HG02870 (cell line): ENCODE measurements around the gene SPI1.
A peak's percentile ranks its signal among the peaks of the same experiment; 100 is the strongest.
"Not testable (repeated sequence)": the region's sequence is repeated elsewhere in the genome, so short reads cannot be mapped to it uniquely, and the experiment has no call there.

Experiments used
- ATAC-seq: cut with Tn5 transposase; IDR thresholded peaks from one replicate; pipeline ENCODE4 v1.9.1; 2021; ENCODE audit warnings: mild to moderate bottlenecking, moderate library complexity; ENCODE audit not compliant: unreplicated experiment

The SPI1 gene

GRCh38 chr11:47328449-47329390, 49.6 kb downstream of the SPI1 start:
- peak; percentile 49 for ATAC-seq

- ATAC-seq, result no peak
Measured at GRCh38 chr11:47327949-47328348, 50.4 kb downstream of the SPI1 start.

GRCh38 chr11:47327025-47327424, 51.3 kb downstream of the SPI1 start:
- ATAC-seq, result no peak

DNA sequence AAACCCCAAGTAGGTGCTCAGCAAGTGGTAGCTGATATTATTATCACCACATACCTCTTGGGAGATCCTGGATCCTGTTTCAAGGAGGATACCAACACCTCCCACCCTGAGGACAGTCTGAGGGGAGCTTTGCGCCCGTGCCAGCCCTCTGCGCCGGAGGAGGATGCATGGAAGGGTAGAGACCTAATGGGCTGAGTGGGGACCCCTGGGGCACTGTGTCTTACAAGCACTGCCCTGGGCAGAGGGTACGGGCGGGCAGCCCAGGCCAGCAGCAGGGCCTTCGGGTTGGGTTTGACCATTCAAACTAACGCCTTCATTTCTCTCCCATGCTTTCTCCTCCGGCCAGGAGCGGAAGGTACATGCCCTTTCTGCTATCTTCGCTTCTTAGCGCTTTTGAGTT, 52.1 kb downstream of the SPI1 start:
- ATAC-seq, result no peak

- no peak for ATAC-seq
Measured at GRCh38 chr11:47325271-47326041, 52.9 kb downstream of the SPI1 start.

DNA sequence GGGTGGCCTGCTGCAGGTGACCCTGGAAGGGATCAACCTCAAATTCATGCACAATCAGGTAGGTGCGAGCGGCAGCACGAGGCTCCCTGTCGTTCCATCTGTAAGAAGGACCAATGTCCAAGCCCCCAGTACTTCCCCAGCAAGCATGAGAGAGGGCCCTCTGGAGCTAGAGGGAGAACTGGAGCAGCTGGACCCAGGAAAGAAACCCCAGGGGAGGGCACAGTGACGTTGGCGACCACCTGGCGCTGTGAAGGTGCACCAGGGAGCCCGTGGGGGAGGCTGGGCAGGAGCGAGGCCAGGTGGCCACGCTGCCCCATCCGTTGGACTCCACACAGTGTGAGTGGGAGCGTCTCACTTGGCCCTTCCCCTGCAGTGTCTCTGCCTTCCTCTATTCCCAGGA, 53.8 kb downstream of the SPI1 start:
- no peak for ATAC-seq

DNA sequence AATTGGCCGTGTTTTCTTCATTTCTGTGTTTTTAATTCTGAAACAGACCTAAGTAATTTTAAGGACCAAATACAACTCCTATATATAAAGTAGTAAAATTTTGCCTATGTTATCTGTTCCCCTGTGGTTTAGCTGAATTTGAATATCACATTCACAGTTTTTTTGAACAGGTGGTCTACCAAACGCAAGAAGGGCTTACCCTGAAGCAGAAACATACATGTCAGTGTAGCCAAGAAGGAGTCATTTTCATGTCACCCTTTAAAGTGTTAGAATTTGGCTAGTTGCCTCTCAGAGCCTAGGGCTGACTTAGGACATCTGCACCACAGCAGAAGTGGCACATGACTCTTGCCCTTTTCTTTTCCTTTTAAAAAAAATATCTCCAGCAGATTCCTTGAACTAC, 60.2 kb downstream of the SPI1 start:
- no peak for ATAC-seq

- peak; percentile 72 for ATAC-seq
Measured at GRCh38 chr11:47317064-47317828, 61.1 kb downstream of the SPI1 start.

DNA sequence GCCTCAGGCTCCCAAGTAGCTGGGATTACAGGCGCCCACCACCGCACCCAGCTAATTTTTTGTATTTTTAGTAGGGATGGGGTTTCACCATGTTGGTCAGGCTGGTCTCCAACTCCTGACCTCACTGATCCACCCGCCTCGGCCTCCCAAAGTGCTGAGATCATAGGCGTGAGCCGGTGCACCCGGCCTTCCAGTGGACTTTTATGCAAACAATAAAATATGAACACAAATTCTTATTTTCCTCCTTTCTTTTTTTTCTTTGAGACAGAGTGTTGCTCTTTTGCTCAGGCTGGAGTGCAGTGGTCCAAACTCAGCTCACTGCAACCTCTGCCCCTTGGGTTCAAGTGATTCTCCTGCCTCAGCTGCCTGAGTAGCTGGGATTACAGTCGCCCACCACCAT, 61.8 kb downstream of the SPI1 start:
- ATAC-seq, result not testable (repeated sequence)

GRCh38 chr11:47314992-47315391, 63.4 kb downstream of the SPI1 start:
- no peak for ATAC-seq

GRCh38 chr11:47308050-47308823, 70.1 kb downstream of the SPI1 start:
- no peak for ATAC-seq

DNA sequence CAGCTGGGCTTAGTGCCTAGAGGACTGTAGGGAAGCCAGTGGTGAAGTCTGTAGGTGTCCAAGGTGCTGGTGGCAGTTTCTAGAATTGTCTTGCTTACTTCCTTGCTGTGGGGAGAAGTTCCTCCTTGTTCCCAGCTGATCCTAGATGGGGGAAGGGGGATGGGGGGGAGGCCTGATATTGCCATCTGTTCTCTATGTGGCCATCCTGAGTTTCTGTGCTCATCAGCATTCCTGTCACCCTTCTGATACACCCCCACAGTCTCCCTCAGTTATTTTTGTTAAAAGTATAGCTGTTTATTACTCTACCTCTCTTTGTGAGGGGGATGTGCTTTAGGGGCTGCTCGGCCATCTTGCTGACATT, 71.9 kb downstream of the SPI1 start:
- ATAC-seq, result no peak

- no peak for ATAC-seq
Measured at GRCh38 chr11:47305734-47306483, 72.4 kb downstream of the SPI1 start.
